WI38 (cell line): ENCODE data around the gene MAP4K5.

Source experiments
- H3K4me3 ChIP-seq: 2 replicates; pipeline ENCODE4 v1.5.1; 2011; ENCODE audit warnings: low read depth, mild to moderate bottlenecking, control low read depth, low read length
- CTCF ChIP-seq: IDR thresholded peaks from 2 replicates; pipeline ENCODE4 v1.5.1; 2012; ENCODE audit warnings: low read depth, mild to moderate bottlenecking, control low read depth, low read length

MAP4K5 gene

DNA sequence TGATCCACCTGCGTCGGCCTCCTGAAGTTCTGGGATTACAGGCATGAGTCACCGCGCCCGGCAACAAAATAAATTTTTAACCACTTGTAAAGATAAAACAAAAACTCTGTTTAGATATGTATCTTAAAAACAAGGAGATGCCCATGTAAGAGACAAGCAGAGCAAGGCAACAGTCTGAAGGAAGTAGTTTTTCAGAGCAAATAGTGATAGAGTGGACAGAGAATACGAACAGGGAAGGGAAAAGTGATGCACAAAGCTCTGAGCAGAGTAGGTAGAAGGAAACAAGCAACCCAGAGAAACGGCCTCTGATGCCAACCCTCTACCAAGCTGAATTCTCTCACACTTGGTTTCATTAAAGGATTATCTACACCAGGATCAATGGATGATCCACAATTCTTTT is 110.9 kb downstream of the MAP4K5 start:
- no peak overlapping the region for H3K4me3 ChIP-seq
- no peak for TF ChIP-seq CTCF

- no peak overlapping the region for H3K4me3 ChIP-seq
- TF ChIP-seq CTCF = no peak
Measured at GRCh38 chr14:50417853-50418252, 114.5 kb downstream of the MAP4K5 start.

DNA sequence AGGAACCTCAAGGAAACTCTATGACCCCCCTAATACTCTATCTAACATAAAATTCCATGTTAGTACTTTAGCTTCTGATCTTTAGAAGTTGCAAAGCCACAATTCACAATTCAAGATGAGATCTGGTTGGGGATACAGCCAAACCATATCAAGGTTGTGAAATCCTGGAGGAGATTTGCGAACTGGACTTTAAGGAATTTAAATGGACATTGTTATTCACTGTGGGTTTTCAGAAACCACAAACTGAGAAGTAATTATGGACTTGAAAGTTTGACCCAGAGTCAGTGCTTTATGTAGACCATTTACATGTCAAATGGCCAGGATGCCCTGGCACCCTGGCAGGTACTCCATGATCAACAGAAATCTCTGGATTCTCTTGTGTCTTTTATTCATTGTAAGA is 121.4 kb downstream of the MAP4K5 start:
- TF ChIP-seq CTCF = no peak
- H3K4me3 ChIP-seq = no peak overlapping the region

DNA sequence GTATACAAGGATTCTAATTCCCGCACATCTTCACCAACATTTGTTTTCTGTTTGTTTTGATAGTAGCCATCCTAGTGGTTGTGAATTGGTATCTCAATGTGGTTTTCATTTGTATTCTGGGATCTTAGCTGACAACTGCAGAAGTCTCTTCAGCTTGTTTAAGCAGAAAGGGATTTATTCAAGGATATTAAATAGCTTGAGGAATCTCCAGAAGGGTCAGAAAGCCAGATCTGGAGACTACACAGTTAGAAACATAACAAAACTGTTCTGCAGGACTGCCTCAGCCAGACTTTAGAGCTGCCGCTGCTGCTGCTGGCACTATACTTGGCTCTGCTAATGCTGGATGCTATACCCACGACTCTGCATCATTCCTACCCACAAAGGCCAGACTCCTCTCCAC is 122.3 kb downstream of the MAP4K5 start:
- H3K4me3 ChIP-seq = no peak overlapping the region
- TF ChIP-seq CTCF = no peak

GRCh38 chr14:50407111-50407812 is 125.1 kb downstream of the MAP4K5 start:
- no peak for TF ChIP-seq CTCF
- no peak overlapping the region for H3K4me3 ChIP-seq

DNA sequence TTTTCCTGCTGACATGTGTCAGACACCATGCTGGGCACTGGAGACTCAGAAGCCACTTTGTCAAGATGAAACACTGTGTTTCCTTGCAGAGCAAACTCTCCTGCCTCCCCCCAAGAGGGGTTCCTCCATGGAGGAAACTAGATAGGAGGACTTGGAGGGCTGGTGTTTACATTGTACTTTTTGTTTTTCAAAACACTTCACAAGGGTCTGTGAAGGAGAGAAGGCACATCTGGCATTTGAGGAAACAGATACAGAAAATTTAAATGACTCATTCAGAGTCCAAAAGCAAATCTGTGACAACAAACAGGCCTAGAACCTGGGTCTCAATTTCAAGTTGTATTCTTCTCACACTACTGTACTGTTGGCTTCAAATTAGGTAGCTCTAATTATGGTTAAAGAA is 128.9 kb downstream of the MAP4K5 start:
- no peak overlapping the region for H3K4me3 ChIP-seq
- no peak for TF ChIP-seq CTCF

GRCh38 chr14:50402965-50403364 is 129.4 kb downstream of the MAP4K5 start:
- H3K4me3 ChIP-seq = no peak overlapping the region
- TF ChIP-seq CTCF = no peak
